Measurements from ENCODE around the gene WWOX.
"Not testable (repeated sequence)": the region's sequence is repeated elsewhere in the genome, so short reads cannot be mapped to it uniquely, and the experiment has no call there.

- TF ChIP-seq CTCF (IDR thresholded peaks at IDR 0.05; ENCODE audit: extremely low read depth in 1 of 2, insufficient read depth in 1 of 2, low read depth in 1 of 2, low read length in 2 of 2); POLR2A (IDR thresholded peaks at IDR 0.05; ENCODE audit: low read depth, low read length); POLR2AphosphoS5 (IDR thresholded peaks at IDR 0.05; ENCODE audit: insufficient read depth, low read depth, low read length); FOS (IDR thresholded peaks at IDR 0.05; ENCODE audit: borderline replicate concordance, insufficient read depth, low read length); EZH2 (IDR thresholded peaks at IDR 0.05; ENCODE audit: borderline replicate concordance, low read depth, low read length, severe bottlenecking); MYC (IDR thresholded peaks at IDR 0.05; ENCODE audit: low read depth, low read length); JUN (IDR thresholded peaks at IDR 0.05; ENCODE audit: borderline replicate concordance, insufficient read depth, insufficient read length, low read depth); MAX (IDR thresholded peaks at IDR 0.05; ENCODE audit: insufficient read depth, insufficient read length): not testable (repeated sequence)
Observed at GRCh38 chr16:78604423-78605062, 505.1 kb downstream of the WWOX start.
